Measurements from ENCODE around the gene SPATA16.

DNA sequence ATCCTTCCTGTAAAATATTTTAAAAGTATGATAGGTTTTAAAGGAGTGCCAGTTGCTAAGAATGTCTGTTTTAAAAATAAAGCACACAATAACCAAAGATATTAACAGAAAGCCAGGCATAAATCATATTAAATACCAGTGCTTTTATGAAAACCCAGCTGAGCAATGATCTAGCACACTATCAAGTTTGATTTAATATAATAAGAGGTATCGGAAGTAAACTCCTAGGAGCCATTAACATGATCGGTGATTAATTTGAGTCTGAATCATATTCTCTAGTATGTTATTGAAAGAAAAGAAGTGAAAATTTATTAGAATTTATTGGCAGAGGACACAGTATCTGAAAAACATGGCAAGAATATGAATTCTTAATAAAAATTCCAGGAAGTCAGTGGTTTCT, 91.7 kb downstream of the SPATA16 start:
- TF ChIP-seq ZNF44 (CRISPR knock-in tag; IDR thresholded peaks at IDR 0.05) (no peak), ZNF737 (CRISPR knock-in tag; IDR thresholded peaks at IDR 0.05; ENCODE audit: borderline replicate concordance) (no peak), ZNF136 (CRISPR knock-in tag; IDR thresholded peaks at IDR 0.05; ENCODE audit: low read depth) (no peak), CC2D1A (CRISPR knock-in tag; IDR thresholded peaks at IDR 0.05) (no peak), ZBTB21 (CRISPR knock-in tag; IDR thresholded peaks at IDR 0.05) (no peak), MTF2 (CRISPR knock-in tag; IDR thresholded peaks at IDR 0.05; ENCODE audit: borderline replicate concordance) (no peak), PHF5A (CRISPR knock-in tag; IDR thresholded peaks at IDR 0.05; ENCODE audit: low read depth, unreplicated experiment) (no peak)
- TF ChIP-seq, protein P1, sequence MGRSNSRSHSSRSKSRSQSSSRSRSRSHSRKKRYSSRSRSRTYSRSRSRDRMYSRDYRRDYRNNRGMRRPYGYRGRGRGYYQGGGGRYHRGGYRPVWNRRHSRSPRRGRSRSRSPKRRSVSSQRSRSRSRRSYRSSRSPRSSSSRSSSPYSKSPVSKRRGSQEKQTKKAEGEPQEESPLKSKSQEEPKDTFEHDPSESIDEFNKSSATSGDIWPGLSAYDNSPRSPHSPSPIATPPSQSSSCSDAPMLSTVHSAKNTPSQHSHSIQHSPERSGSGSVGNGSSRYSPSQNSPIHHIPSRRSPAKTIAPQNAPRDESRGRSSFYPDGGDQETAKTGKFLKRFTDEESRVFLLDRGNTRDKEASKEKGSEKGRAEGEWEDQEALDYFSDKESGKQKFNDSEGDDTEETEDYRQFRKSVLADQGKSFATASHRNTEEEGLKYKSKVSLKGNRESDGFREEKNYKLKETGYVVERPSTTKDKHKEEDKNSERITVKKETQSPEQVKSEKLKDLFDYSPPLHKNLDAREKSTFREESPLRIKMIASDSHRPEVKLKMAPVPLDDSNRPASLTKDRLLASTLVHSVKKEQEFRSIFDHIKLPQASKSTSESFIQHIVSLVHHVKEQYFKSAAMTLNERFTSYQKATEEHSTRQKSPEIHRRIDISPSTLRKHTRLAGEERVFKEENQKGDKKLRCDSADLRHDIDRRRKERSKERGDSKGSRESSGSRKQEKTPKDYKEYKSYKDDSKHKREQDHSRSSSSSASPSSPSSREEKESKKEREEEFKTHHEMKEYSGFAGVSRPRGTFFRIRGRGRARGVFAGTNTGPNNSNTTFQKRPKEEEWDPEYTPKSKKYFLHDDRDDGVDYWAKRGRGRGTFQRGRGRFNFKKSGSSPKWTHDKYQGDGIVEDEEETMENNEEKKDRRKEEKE (IDR thresholded peaks at IDR 0.05), result no peak
- TF ChIP-seq, protein P2, sequence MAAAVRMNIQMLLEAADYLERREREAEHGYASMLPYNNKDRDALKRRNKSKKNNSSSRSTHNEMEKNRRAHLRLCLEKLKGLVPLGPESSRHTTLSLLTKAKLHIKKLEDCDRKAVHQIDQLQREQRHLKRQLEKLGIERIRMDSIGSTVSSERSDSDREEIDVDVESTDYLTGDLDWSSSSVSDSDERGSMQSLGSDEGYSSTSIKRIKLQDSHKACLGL (CRISPR knock-in tag; IDR thresholded peaks at IDR 0.05), result no peak
- TF ChIP-seq, protein P3, sequence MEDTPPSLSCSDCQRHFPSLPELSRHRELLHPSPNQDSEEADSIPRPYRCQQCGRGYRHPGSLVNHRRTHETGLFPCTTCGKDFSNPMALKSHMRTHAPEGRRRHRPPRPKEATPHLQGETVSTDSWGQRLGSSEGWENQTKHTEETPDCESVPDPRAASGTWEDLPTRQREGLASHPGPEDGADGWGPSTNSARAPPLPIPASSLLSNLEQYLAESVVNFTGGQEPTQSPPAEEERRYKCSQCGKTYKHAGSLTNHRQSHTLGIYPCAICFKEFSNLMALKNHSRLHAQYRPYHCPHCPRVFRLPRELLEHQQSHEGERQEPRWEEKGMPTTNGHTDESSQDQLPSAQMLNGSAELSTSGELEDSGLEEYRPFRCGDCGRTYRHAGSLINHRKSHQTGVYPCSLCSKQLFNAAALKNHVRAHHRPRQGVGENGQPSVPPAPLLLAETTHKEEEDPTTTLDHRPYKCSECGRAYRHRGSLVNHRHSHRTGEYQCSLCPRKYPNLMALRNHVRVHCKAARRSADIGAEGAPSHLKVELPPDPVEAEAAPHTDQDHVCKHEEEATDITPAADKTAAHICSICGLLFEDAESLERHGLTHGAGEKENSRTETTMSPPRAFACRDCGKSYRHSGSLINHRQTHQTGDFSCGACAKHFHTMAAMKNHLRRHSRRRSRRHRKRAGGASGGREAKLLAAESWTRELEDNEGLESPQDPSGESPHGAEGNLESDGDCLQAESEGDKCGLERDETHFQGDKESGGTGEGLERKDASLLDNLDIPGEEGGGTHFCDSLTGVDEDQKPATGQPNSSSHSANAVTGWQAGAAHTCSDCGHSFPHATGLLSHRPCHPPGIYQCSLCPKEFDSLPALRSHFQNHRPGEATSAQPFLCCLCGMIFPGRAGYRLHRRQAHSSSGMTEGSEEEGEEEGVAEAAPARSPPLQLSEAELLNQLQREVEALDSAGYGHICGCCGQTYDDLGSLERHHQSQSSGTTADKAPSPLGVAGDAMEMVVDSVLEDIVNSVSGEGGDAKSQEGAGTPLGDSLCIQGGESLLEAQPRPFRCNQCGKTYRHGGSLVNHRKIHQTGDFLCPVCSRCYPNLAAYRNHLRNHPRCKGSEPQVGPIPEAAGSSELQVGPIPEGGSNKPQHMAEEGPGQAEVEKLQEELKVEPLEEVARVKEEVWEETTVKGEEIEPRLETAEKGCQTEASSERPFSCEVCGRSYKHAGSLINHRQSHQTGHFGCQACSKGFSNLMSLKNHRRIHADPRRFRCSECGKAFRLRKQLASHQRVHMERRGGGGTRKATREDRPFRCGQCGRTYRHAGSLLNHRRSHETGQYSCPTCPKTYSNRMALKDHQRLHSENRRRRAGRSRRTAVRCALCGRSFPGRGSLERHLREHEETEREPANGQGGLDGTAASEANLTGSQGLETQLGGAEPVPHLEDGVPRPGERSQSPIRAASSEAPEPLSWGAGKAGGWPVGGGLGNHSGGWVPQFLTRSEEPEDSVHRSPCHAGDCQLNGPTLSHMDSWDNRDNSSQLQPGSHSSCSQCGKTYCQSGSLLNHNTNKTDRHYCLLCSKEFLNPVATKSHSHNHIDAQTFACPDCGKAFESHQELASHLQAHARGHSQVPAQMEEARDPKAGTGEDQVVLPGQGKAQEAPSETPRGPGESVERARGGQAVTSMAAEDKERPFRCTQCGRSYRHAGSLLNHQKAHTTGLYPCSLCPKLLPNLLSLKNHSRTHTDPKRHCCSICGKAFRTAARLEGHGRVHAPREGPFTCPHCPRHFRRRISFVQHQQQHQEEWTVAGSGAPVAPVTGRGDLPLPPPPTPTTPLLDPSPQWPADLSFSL (CRISPR knock-in tag; IDR thresholded peaks at IDR 0.05), result no peak
- TF ChIP-seq, protein P4, sequence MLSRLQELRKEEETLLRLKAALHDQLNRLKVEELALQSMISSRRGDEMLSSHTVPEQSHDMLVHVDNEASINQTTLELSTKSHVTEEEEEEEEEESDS (CRISPR knock-in tag; IDR thresholded peaks at IDR 0.05; ENCODE audit: borderline replicate concordance), result no peak
- TF ChIP-seq, protein P5, sequence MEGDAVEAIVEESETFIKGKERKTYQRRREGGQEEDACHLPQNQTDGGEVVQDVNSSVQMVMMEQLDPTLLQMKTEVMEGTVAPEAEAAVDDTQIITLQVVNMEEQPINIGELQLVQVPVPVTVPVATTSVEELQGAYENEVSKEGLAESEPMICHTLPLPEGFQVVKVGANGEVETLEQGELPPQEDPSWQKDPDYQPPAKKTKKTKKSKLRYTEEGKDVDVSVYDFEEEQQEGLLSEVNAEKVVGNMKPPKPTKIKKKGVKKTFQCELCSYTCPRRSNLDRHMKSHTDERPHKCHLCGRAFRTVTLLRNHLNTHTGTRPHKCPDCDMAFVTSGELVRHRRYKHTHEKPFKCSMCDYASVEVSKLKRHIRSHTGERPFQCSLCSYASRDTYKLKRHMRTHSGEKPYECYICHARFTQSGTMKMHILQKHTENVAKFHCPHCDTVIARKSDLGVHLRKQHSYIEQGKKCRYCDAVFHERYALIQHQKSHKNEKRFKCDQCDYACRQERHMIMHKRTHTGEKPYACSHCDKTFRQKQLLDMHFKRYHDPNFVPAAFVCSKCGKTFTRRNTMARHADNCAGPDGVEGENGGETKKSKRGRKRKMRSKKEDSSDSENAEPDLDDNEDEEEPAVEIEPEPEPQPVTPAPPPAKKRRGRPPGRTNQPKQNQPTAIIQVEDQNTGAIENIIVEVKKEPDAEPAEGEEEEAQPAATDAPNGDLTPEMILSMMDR (CRISPR knock-in tag; IDR thresholded peaks at IDR 0.05), result no peak
